ENCODE results near the gene CPB2.

CPB2 gene

DNA sequence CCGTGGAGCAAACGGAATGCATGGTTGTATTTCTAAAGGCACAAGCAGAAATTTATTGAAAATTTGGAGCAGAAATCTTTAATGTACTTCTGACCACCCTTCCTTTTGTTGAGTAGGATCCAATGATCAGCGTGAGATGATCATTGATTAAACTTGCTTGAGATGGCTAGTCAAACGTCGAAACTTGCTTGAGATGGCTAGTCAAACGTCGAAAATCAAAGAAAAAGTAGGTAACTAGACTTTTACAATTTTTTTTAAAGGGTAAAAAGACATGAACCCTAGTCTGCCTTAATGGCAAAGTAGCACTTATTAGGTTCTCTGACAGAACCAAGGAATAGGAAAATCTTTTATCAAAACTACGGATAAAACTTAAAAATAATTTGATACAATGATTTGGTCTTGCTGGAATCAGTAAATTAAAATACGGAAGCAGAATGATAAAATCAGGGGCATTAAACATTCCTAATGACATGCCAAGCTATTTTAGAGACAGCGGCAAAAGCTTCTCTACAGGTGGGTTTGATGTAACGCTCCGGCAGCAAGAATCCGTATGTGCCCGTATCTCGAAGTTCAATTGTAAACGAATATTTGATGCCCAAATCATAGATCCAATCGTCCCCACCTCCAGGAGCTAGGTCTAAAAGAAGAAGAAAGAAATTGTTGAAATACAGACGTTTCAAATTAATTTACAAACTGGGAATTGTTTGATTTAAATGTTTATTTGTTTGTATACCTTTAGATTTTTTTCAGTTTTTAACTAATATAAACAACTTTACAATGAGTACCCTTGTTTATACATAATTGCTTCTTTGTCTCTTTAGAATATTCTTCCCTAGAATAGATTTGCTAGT lies 51.4 kb downstream of the CPB2 start:
- DNase-seq (ENCODE audit: low read depth in 2 of 3, low spot score in 1 of 3), result no peak

DNA sequence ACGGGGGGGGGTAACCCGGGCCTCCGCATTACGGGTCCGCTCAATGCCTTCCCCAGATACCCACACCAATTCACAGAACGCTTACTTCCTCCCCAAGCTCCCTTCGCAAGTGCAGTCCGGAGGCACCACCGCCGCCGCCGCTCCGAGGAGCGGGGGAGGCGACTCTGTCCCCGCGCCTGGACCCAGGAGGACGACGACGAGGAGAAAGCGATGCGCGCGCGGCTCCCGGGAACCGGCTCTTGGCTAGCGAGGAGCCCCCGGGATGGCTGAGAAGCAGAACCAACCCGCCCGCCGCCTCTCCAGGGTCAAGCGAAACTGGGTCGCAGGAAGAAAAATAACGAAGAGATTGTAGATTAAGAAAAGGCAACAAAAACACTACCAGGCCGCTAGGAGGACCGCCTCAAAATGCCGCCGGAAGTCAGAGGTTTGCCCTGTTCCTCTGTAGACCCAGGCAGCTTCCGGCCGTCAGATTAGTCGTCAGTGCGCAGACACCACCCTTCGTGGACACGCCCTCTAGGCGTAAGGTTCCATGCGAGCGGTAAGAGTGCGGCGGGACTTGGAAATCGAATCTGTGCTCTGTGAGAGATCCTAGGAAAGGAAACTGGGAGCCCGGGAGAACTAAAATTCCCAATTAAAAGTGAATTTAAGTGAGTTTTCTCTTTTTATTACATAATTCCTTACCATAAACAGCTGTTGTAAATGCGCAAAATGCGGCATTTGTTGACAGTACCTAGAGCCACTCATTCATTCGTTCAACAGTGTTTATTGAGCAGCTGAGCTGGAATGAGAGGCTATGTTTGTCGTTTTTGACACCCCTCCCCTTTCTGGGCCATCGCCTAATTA lies 52.3 kb downstream of the CPB2 start, which contains the start of gene ZC3H13:
Gene ZC3H13, minus strand, starts transcription at position 428 of the 843 bp plus-strand sequence. CDS start 7,239 bp downstream, outside the sequence.
- DNase-seq (ENCODE audit: low read depth in 2 of 3, low spot score in 1 of 3), result peak; percentile 81 to 87 (median 86)

DNA sequence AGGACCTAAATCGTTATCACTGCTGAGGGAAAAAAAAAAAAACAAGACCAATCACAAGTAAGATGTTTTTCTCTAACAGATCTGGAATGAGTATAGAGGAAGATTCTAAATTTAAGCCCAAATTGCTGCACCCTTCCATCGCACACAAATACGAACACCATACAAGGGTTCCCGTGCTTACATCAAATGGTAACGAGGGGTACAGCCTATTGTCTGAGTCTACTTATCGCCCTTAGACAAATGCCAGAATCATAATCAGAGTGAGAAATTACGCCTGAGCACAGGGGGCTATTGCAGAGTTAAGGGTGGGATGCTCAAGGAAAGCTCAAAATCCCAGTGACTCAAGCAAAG lies 52.9 kb downstream of the CPB2 start:
- no peak for DNase-seq (ENCODE audit: low read depth in 2 of 3, low spot score in 1 of 3)

DNA sequence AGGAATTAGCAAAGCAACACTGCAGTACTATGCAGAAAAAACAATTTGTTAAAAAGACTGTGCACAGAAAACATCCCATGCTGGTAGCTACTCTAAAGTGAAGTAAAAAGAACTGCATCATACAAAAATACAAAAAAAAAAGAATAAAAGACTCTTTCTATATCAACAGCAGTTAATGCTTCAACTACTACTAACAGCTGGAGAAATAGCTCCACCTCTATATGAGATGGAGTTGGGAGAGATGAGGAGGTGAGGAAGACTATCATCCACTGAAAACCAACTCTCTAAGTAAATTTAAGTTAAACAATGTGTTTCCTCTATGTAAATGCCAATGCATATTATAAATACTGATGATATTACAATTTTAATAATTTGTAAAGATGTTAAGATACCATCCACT lies 54.1 kb downstream of the CPB2 start:
- no peak for DNase-seq (ENCODE audit: low read depth in 2 of 3, low spot score in 1 of 3)

DNA sequence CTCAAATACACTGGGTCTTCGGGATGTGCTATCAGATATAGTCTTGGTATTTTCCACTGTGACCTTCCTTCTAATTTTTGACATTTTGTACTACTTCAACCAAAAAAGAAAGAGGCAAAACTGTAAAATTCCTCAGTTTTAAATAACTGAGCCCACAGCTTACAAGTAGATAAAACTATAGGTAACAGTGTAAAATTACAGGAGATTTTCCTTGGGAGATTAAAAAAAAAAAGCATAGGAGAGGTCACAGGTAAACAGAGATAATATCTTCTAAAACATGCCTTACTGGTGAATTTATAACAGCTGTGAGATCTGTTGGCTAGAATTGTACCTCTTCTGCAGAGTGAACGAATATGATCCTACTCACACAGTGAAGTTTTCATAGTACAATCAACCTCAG lies 59.4 kb downstream of the CPB2 start:
- DNase-seq (ENCODE audit: low read depth in 2 of 3, low spot score in 1 of 3), result no peak

DNA sequence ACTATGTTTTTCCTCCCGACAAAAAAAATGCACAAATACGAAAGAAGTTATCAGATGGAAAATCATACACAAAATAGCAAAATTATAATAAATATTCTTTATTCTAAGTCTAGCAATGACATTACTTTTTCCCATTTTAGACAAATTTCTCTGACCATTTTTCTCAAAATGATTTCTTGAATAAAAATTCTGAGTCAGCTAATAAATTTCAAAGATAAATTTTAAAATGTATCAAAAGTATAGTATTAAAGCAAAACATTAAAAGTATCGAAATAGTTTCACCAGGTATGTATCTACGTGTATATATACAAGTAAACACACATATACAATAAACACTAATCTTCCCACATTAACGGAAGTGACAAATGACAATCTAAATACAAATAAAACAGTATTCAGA lies 61.2 kb downstream of the CPB2 start:
- DNase-seq (ENCODE audit: low read depth in 2 of 3, low spot score in 1 of 3), result no peak

DNA sequence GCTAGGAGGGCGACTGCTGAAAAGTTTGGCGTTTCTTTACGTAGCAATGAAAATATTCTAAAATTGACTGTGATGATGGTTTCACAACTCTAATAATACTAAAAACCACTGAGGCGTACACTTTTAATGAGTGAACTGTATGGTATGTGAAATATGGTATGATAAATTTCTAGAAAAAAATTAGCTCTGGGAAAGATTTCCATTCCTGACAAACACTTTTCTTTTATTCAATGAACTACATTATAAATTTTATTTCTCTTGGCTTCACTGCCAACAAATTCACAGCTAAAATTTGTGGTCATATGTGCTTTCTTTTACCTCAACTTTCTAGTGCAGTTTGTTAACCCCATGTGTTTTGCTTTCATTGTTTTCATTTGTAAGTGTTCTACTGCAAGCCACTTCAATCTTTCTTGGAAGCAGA lies 63.4 kb downstream of the CPB2 start:
- DNase-seq (ENCODE audit: low read depth in 2 of 3, low spot score in 1 of 3), result no peak

DNA sequence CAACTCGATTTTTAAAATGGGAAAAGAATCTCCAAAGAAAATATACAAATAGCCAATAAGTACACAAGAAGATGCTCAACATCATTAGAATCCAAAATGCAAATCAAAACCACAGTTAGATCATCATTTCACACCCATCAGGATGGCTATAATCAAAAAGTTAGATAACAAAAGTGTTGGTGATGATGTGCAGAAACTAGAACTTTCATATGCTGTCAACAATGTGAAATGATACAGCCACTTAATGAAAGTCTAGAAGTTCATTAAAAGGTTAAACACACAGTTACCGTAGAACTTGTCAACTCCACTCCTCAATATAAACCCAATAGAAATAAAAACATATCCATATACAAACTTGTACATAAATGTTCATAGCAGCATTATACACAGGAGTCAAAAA lies 64.1 kb downstream of the CPB2 start:
- no peak for DNase-seq (ENCODE audit: low read depth in 2 of 3, low spot score in 1 of 3)

DNA sequence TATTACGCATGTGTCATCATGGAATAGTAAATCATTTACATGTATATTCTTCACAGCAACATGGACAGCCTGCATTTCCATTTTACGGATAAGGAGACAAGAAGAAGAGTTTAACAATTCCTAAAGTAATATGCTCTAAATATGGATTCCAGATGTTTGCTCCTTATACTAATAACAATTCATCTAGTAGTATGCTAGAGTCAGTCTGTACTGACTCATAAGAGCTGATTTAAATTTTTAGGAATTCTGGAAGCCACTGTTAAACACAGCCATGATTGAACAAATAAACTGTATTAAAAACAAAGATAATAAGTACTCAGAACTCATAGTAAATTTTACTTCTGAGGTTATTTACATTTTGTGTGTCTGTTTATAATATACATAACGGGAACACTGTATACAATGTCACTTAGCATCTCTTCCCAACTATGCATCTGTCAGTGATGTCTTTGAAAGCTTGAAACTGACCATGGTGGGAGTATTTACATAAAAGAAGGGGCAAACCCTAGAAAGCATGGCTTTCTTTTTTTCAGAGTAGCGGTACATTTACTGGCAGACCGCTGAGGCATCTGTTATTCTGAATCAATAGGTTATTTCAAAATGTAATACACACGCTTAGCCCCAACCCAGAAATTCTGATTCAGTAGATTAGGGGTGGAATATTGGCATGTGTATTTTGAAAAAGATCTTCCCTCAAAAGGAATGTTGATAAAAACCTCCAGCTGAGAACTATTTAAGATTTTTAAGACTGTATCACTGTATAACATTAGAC lies 65.2 kb downstream of the CPB2 start:
- no peak for DNase-seq (ENCODE audit: low read depth in 2 of 3, low spot score in 1 of 3)

DNA sequence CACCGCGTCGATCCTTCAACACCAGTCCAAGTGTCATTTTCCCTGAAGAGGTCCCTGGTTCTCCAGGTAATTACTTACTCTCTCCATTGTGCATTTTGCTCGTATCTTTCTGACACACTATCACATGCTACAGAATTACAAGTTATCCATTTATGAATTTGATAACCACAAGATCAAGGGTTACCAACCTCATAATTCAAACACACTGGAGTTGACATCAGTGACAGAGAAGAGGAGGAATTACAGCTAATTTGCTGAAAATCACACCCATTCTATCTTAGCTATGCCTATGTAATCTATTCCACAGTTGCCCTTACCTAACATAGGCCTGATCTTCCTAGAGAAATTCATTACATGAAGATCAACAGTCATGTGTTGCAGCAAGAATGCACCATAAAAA lies 66.5 kb downstream of the CPB2 start:
- no peak for DNase-seq (ENCODE audit: low read depth in 2 of 3, low spot score in 1 of 3)

DNA sequence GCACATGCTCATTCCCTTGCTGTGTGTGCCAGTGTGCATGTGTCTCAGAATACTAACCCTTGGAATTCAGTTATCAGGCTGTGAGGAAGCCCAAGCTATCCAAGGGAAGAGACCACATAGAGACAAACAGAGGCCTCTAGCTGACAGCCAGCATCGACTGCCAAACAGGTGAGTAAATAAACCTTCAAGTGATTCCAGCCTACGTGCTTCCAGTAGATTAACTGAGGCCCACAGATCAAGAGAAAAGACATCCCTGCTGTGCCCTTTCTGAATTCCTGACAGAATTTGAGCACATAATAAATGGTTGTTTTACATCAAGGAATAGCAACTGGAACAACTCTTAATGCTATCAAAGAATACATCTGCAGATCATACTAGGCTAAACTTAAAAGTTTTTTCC lies 69.8 kb downstream of the CPB2 start:
- DNase-seq (ENCODE audit: low read depth in 2 of 3, low spot score in 1 of 3), result no peak

DNA sequence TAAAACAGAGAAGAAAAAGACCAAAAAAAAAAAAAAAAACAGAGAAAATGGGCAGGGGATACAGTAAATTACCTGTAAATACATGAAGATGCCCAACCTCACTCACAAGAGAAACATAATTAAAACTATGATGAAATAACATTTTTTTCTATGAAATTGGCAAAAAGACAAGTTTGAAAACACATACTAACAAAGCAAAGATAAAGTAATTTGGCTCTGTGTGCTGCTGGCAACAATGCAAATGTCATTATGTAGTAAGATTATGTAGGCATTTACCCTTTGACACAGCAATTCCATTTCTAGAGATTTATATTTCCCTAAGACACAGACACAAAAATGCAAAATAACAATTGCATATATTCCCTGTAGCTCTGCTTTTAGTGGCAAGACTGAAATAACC lies 72.5 kb downstream of the CPB2 start:
- no peak for DNase-seq (ENCODE audit: low read depth in 2 of 3, low spot score in 1 of 3)

DNA sequence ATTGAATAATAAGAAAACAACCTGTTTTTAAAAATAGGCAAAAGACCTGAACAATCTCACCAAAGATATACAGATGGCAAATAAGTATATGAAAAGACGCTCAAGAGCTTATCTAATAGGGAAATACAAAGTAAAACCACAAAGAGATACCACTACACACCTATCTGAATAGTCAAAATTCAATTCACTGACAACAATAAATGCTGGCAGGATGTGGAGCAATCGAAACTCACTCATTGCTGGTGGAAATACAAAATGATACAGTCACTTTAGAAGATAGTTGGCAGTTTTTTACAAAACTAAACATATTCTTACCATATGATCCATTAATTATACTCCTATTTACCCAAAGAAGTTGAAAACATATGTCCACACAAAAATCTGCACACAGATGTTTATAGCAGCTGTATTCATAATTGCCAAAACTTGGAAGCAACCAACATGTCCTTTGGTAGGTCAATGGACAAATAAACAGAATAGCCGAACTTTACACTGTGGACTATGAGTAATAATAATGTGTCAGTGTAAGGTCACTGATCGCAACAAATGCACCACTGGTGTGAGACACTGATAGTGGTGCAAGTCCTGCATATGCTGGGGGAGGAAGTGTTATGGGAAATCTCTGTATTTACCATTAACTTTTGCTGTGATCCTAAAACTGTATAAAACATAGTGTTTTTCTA lies 73.1 kb downstream of the CPB2 start:
- no peak for DNase-seq (ENCODE audit: low read depth in 2 of 3, low spot score in 1 of 3)

DNA sequence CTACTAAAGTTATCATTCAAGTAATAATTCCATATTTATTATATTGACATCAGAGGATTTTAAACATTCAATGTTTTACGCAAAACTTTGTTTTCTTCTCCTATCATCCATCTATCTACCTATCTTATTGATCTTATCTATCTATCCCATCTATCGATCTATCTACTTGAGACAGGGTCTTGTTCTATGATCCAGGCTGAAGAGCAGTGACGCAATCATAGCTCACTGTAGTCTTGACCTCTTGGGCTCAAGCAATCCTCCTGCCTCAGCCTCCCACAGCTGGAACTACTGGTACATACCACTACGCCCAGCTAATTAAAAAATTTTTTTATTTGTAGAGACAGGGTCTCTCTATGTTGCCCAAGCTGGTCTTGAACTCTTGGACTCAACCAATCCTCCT lies 79.7 kb downstream of the CPB2 start:
- DNase-seq (ENCODE audit: low read depth in 2 of 3, low spot score in 1 of 3), result no peak

DNA sequence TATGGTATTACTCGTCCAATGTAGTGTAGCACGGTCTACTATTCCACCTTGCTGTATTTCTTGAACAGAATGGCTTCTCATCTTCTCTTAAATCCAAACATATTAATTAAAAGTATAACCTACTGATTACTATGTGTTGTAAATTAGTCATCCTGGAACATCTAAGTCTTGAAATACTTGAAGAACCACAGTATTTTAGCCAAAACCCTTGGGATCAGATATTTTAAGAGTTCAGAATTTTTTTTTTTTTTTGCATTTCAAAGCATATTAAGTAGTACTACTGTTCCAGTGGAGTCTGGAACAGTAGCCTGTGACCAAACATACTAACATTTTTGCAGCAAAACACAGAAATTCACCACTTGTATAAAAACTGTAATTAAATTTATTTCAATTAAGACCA lies 82.4 kb downstream of the CPB2 start:
- no peak for DNase-seq (ENCODE audit: low read depth in 2 of 3, low spot score in 1 of 3)

DNA sequence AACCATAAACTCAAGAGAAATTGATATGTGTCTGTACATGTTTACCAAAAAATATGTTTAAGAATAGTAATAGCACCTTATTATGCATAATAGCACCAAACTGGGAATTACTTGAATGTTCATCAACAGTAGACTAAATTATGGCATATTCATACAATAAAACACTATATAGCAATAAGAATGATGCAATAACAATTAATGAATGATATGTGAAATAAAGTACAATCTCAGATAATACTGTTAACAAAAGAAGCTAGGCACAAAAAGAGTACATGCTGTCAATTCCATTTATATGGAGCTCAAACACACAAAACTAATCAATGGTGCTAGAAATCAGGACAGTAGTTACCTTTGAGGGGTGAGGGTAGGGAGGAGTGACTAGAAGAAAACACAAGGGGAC lies 88.6 kb downstream of the CPB2 start:
- DNase-seq (ENCODE audit: low read depth in 2 of 3, low spot score in 1 of 3), result no peak

DNA sequence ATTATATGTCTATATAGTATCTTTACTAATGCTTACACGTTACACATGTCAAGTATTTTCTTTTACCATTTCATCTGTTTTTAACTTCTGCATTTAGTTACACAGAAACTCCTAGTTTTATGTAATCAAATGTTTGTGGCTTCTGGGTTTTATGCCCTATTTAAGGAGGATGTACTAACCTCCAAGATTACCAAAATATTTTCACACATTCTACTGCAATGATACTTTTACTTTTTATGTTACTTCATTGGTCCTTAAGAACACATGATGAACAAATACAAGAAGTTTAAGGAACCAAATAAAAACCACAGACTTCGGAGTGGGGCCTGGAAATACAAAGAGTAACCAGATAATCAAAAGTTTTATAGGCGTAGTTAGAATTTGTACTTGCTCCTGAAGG lies 89.5 kb downstream of the CPB2 start:
- DNase-seq (ENCODE audit: low read depth in 2 of 3, low spot score in 1 of 3), result no peak

DNA sequence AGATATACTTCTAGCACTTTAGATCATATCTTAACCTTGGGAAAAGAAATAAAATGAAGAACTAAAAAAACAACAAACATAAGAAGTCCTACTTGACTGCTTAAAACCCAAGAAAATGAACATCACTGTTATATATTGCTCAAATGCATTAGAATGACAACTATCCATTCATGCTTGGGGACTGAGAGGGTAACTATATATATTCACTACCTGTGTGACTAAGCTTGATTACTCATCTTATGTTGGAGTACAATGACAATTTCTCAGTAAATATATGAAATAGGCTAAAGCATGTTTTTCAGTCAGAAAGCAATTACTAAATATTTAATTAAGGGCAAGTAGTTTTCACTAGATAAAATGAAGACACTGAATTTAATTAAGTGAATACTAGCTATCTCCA lies 92.4 kb downstream of the CPB2 start:
- no peak for DNase-seq (ENCODE audit: low read depth in 2 of 3, low spot score in 1 of 3)

DNA sequence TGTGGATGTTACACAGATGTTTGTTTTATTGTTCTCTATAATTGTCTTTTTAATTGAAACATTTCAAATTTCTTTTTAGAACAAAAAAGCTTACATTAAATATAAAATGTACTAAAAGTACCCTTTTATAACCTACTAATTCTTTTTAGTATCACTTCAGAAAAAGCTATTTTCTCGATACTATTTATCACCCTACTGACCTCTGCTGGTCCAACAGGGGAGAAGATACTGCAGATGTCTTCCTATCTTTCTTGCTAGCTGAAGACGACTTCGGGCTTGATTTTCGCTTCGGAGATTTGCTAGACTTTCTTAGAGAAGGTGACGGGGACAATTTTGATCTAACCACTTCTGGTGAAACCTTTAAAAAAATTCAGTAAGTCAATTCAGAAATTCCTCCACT lies 94.7 kb downstream of the CPB2 start:
- DNase-seq (ENCODE audit: low read depth in 2 of 3, low spot score in 1 of 3), result no peak

DNA sequence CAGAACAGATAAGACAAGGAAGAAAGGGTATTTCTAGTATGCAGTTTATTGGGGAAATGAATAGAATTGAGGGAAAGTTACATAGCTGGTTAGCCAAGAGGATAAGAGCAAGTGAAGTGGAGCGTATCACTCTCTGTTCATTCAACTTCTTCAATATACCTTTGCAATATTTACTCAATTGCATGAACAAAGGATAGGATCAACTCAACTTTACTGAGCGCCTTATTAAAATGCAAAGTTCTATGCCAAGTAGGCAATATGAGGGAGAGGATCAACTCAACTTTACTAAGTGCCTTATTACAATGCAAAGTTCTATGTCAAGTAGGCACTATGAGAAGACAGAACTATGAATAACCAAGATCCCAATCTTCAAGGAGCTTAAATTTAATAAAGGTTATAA lies 96.2 kb downstream of the CPB2 start:
- no peak for DNase-seq (ENCODE audit: low read depth in 2 of 3, low spot score in 1 of 3)
